ENCODE results near the gene FAM168B.

Gene FAM168B

DNA sequence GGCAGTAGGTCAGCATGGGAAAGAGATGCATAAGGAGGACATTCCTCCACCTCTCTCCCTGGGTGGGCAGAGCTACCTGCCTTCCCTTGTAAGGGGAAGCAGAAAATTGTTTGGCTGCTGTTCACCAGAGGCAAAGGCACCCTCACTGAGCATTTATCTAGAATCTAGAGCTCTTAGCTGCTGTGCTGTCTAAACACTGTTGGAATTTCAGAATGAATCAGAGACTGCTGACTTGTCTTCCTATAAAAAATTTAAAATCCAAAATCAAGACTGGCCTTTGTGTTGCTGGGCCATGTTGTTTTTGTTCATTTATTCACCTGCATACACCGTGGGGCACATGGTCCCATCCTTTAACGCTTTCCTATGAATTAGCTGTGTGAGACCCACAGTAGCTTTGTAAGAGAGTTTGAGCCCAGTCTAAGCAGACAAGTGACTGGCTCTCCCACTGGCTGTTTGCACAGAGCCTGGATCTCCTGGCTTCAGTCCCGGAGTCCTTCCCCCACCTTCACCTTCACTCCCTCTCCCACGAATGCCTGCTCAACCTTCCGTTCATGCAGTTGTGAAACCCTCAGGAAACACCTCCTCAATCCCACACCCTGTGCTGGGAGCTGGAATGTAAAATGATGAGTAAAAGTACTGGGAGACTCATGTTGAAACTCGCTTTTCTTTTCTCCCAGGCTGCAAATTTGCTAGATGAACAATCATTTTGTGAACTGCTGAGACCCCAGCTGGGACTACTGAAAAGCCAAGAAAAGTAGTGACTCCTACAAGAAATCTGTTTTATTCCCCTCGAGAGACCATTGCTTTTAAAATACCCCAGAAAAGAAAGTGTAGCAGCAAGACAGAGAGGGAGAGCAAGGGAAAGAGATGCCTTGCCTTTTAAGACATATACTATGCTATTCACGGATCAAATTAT lies 76.2 kb downstream of the FAM168B start:
- Mint-ChIP-seq H3K27me3 (peaks cover 6 to 11% of the 10 kb centered on the region in 2 donors), H3K4me3 (no peak overlapping the region), H3K27ac (no peak overlapping the region), H3K9me3 (no peaks in the 10 kb centered on the region), H3K36me3 (no peaks in the 10 kb centered on the region), H3K4me1 (no peaks in the 10 kb centered on the region)
- no peak for ATAC-seq (replicated peaks)
- no peak for DNase-seq

DNA sequence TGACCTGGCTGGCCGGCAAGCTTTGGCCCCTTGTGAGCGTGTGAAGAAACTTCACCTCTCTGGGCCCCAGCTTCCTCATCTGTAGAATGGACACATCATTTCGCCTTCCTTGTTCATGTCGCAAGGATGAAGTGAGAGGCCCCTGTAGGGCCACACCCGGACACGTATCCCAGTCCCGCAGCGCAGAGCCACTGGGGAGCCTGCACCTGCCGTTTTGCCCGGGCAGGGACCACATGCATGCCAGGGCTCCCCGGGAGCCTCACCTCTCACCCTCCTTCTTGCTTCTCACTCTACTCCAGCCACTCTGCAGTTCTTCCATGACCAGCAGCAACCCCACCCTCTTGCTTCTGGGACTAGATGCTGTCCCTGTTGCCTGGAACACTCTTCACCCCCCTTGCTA lies 77.5 kb downstream of the FAM168B start:
- H3K27me3 Mint-ChIP-seq = peaks cover 12 to 20% of the 10 kb centered on the region in 2 donors
- H3K27ac Mint-ChIP-seq = no peak overlapping the region

DNA sequence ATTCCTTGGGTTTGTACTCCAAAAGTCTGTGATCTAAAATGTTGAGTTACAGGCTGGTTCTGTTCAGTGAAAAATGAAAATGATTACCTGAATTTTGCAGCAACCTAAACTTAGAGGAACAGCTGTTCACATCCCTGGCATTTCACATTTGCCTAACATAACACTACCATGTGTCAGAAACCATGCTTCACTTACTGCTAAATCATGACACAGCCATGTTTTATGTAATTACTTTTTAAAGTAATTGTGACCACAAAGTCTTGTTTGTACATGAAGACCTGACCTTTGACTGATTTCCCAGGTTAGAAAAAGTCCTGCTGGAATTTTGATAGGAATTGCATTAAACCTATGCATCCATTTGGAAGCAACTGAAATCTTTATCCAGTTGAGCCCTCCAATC lies 79.1 kb downstream of the FAM168B start:
- Mint-ChIP-seq H3K4me1 (no peaks in the 10 kb centered on the region), H3K4me3 (no peak overlapping the region), H3K27ac (no peak overlapping the region), H3K9me3 (peaks cover 0 to 2% of the 10 kb centered on the region in 2 donors), H3K27me3 (peaks cover 24 to 25% of the 10 kb centered on the region in 2 donors), H3K36me3 (no peaks in the 10 kb centered on the region)
- ATAC-seq (replicated peaks) (no peak), DNase-seq (no peak)

More for the DNA sequence above, 77.5 kb downstream of the FAM168B start:
- no peak for DNase-seq
- no peaks in the 10 kb centered on the region for H3K9me3 Mint-ChIP-seq
- no peaks in the 10 kb centered on the region for H3K4me1 Mint-ChIP-seq
- no peak for ATAC-seq (replicated peaks)
- no peaks in the 10 kb centered on the region for H3K36me3 Mint-ChIP-seq
- no peak overlapping the region for H3K4me3 Mint-ChIP-seq

GRCh38 chr2:131011486-131011885 lies 81.8 kb downstream of the FAM168B start:
- DNase-seq (no peak), ATAC-seq (replicated peaks) (no peak)
- Mint-ChIP-seq H3K27ac (no peak overlapping the region), H3K27me3 (peaks cover 20 to 32% of the 10 kb centered on the region in 2 donors), H3K36me3 (no peaks in the 10 kb centered on the region), H3K4me3 (no peak overlapping the region), H3K9me3 (peaks cover 0 to 2% of the 10 kb centered on the region in 2 donors), H3K4me1 (no peaks in the 10 kb centered on the region)

GRCh38 chr2:131010566-131010965 lies 82.7 kb downstream of the FAM168B start:
- H3K27me3 Mint-ChIP-seq = peaks cover 15 to 28% of the 10 kb centered on the region in 2 donors
- peaks cover 0 to 2% of the 10 kb centered on the region in 2 donors for H3K9me3 Mint-ChIP-seq
- no peaks in the 10 kb centered on the region for H3K4me1 Mint-ChIP-seq
- DNase-seq = no peak
- no peaks in the 10 kb centered on the region for H3K36me3 Mint-ChIP-seq
- no peak overlapping the region for H3K27ac Mint-ChIP-seq
- no peak overlapping the region for H3K4me3 Mint-ChIP-seq
- ATAC-seq (replicated peaks) = no peak

DNA sequence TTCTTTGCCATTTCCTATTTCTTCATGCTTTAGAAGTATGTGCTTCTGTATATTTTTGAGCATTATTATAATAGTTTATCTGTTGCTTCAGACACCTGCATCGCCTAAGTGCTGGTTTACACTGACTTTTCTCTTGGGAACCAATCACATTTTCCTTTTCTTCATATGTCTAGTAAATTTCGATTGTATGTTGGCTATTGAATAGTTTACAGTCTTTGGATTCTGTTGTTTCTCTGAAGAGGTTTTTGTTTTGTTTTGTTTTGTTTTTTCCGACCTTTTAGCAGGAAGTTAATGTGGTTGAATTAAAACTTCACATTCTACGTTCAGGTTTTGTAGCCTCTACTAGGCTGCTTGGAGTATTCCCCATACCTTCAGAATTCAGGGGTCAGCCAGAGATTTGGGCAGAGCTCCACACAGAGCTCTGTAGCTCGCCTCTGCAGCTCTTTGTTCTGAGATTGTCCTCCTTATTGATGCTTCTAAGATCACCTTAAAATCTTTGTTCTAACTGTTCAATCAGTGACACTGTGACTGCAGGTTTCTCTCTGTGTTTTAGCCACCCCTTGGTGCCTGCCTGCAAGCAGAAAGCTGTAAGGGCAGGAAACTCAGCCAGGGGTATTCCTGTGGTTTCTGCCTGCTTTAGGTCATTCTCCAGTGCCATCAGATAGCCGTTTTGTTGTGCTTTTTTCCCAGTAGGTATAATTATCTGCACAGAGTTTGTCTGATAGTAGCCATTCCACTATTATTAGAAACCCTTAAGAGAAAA lies 83.4 kb downstream of the FAM168B start:
- Mint-ChIP-seq H3K36me3 (no peaks in the 10 kb centered on the region), H3K9me3 (peaks cover 0 to 2% of the 10 kb centered on the region in 2 donors), H3K4me3 (no peak overlapping the region), H3K27ac (no peak overlapping the region), H3K4me1 (no peaks in the 10 kb centered on the region), H3K27me3 (peaks cover 15 to 28% of the 10 kb centered on the region in 2 donors)
- ATAC-seq (replicated peaks) (no peak), DNase-seq (no peak)

DNA sequence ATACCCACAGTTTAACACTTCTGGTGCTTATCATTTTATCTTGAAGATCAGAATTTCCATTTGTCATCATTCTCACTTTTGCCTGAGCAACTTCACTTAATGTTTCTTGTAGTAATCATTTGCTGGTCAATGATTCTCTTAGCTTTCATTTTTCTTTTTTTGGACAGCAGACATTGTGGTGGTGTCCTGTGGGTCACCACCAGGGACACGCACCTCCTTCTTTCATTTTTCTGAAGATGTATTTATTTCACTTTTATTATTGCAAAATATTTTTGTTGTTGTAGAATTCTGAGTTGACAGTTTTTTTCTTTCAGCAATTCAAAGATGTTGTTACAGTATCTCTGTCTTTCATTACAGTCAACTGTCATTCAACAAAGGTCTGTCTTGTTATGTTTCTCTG lies 84.3 kb downstream of the FAM168B start:
- peaks cover 0 to 2% of the 10 kb centered on the region in 2 donors for H3K9me3 Mint-ChIP-seq
- no peak overlapping the region for H3K27ac Mint-ChIP-seq
- no peak for ATAC-seq (replicated peaks)
- H3K4me1 Mint-ChIP-seq = no peaks in the 10 kb centered on the region
- no peak overlapping the region for H3K4me3 Mint-ChIP-seq
- peaks cover 16 to 34% of the 10 kb centered on the region in 2 donors for H3K27me3 Mint-ChIP-seq
- DNase-seq = no peak
- no peaks in the 10 kb centered on the region for H3K36me3 Mint-ChIP-seq

DNA sequence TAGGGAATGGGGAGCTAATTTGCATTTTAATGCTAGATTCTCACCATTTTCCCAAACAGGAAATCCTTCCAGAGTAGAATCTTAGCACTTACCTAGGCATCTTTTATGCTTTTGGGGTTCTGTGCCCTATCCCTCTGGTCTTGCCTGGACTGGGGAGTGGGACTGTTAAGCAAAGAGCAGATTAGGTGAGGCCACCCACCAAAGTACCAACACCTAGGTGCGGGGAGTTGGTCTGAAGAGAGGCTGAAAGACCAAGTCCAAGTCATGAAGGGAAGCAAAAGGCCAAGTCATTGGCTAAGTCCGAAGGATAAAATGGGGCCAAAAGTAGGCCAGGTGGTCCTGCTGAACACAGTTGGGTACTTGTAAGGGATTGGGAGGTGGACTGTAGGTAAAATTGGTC lies 86.7 kb downstream of the FAM168B start:
- no peaks in the 10 kb centered on the region for H3K36me3 Mint-ChIP-seq
- H3K27me3 Mint-ChIP-seq = peaks cover 20 to 37% of the 10 kb centered on the region in 2 donors
- peaks cover 0 to 2% of the 10 kb centered on the region in 2 donors for H3K9me3 Mint-ChIP-seq
- H3K27ac Mint-ChIP-seq = no peak overlapping the region
- ATAC-seq (replicated peaks) (no peak), DNase-seq (no peak)
- no peaks in the 10 kb centered on the region for H3K4me1 Mint-ChIP-seq
- H3K4me3 Mint-ChIP-seq = no peak overlapping the region

GRCh38 chr2:131005216-131005935 lies 87.9 kb downstream of the FAM168B start:
- H3K4me3 Mint-ChIP-seq = no peak overlapping the region
- no peak for DNase-seq
- peaks cover 18 to 33% of the 10 kb centered on the region in 2 donors for H3K27me3 Mint-ChIP-seq
- no peak for ATAC-seq (replicated peaks)
- peaks cover 0 to 2% of the 10 kb centered on the region in 2 donors for H3K9me3 Mint-ChIP-seq
- H3K36me3 Mint-ChIP-seq = no peaks in the 10 kb centered on the region
- no peaks in the 10 kb centered on the region for H3K4me1 Mint-ChIP-seq
- H3K27ac Mint-ChIP-seq = no peak overlapping the region

DNA sequence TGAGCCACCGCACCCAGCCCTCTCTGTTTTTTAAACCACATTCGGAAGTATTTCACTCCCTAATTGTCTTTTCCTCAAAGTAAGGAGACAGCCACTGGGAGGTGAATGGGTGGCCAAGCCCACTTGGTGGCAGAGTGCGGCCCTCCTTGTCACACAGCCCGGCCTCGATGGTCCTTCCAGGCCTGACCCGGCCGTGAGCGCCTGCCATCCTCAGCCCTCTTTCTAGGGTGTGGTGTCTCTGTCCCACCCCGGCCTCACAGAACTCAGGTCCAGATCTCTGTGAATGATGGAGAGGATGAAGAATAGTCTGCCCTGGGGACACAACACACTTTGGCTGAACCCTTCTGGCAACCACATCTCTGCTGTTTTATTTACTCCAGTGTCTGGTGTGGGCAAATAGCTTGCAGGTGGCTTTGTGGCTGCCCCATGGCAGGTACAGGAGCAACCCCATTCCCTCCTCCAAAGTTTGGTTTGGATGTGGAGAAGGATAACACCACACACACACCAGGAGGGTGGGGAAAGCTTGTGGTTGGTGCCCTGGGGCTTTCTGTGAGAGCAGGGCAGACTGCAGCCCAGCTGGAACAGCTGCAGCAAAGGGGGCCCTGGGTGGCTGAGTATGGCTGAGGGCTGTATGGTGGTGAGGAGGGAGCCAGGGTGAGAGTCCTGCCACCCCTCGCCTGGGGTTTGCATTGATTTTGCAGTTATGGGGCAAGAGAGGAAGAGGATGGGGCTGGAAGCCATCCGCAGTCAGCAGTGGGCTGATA lies 88.6 kb downstream of the FAM168B start:
- Mint-ChIP-seq H3K4me1 (no peaks in the 10 kb centered on the region), H3K27me3 (peaks cover 13 to 26% of the 10 kb centered on the region in 2 donors), H3K9me3 (no peaks in the 10 kb centered on the region), H3K36me3 (no peaks in the 10 kb centered on the region), H3K4me3 (no peak overlapping the region), H3K27ac (no peak overlapping the region)
- ATAC-seq (replicated peaks) (no peak), DNase-seq (no peak)

GRCh38 chr2:130998561-130998960 lies 94.7 kb downstream of the FAM168B start:
- peaks cover 16 to 26% of the 10 kb centered on the region in 2 donors for H3K27me3 Mint-ChIP-seq
- H3K4me3 Mint-ChIP-seq = no peak overlapping the region
- no peaks in the 10 kb centered on the region for H3K36me3 Mint-ChIP-seq
- no peaks in the 10 kb centered on the region for H3K9me3 Mint-ChIP-seq
- DNase-seq = no peak
- no peak for ATAC-seq (replicated peaks)
- no peak overlapping the region for H3K27ac Mint-ChIP-seq
- no peaks in the 10 kb centered on the region for H3K4me1 Mint-ChIP-seq

Measured in stimulated activated naive B cell treated with anti-CD40 and anti-IgM and Interleukin-4, amounts not matched to agents 10 μg/mL and 1 μg/mL and 100 μg/mL, for 72 hours (primary cell).